Endothelial cell of umbilical vein (primary cell): ENCODE measurements around the gene MYH10. TPM values are rescaled to one million over a fixed set of nuclear protein-coding genes. Genes with fewer than 3 reads are reported as not detected.

Experiments used
- BruUV-seq: library from RNA; stranded (reverse); fragments of 400-500 nt; replicated peaks from 2 replicates; lab custom pipeline; 2021; lab: Mats Ljungman, UMichigan
- CTCF ChIA-PET: fragments of 300-600, 350-600 bp; sonication (Branson Sonifier 250); formaldehyde crosslinking; loops from one replicate; lab custom pipeline; 2021; ENCODE audit warnings: antibody characterized with exemption, inconsistent platforms; lab: Charles Lee
- POLR2A ChIA-PET: fragments of 300-600, 350-600 bp; sonication (Branson Sonifier 250); formaldehyde crosslinking; loops from one replicate; lab custom pipeline; 2021; ENCODE audit warnings: antibody characterized with exemption, inconsistent platforms; lab: Charles Lee
- DNase-seq: peaks from one replicate; pipeline ENCODE4 v3.0.0-alpha.2; 2011; ENCODE audit warnings: low read depth, low spot score
- FAIRE-seq: peaks from 2 replicates; lab custom pipeline; 2011; peaks lifted over from hg19 to GRCh38; lab: Jason Lieb, UNC
- H2AFZ ChIP-seq: 2 replicates; pipeline ENCODE4 v1.6.0; 2012; ENCODE audit warnings: low read depth, low read length, control low read depth, inconsistent platforms
- H3K27ac ChIP-seq: 2 replicates; pipeline ENCODE4 v1.5.1; 2011; ENCODE audit warnings: low read depth, mild to moderate bottlenecking, control low read depth, low read length, moderate library complexity; ENCODE audit not compliant: insufficient read depth
- H3K27me3 ChIP-seq, 2 experiments: 2 replicates each; pipeline versions ENCODE4 v1.6.0 to v1.6.1; 2011; ENCODE audit warnings: low read length in 2 of 2, mixed read lengths in 1 of 2; ENCODE audit not compliant: control insufficient read depth in 2 of 2, insufficient read depth in 2 of 2
- H3K36me3 ChIP-seq, 2 experiments: 2 replicates in 1 of 2; 3 replicates in 1 of 2; pipeline ENCODE4 v1.5.1; 2011; ENCODE audit warnings: low read length in 2 of 2, mild to moderate bottlenecking in 1 of 2, moderate library complexity in 1 of 2; ENCODE audit not compliant: control insufficient read depth in 2 of 2, insufficient read depth in 2 of 2; ENCODE audit errors: extremely low read depth in 1 of 2
- H3K4me1 ChIP-seq: 3 replicates; pipeline ENCODE4 v1.5.1; 2011; ENCODE audit warnings: mild to moderate bottlenecking, low read length; ENCODE audit not compliant: control insufficient read depth, insufficient read depth; ENCODE audit errors: extremely low read depth
- H3K4me2 ChIP-seq: 2 replicates; pipeline ENCODE4 v1.6.1; 2011; ENCODE audit warnings: low read length, control low read depth, mixed read lengths; ENCODE audit not compliant: insufficient read depth
- H3K4me3 ChIP-seq, 3 experiments: fragments of 200-600 bp in 1 of 3; sonication (generic), shearing (Covaris generic) in 1 of 3; replicated peaks in 1 of 3; 2 replicates each; pipeline ENCODE4 v1.5.1; 2011 to 2016; ENCODE audit warnings: control low read depth in 3 of 3, low read length in 3 of 3, mild to moderate bottlenecking in 2 of 3, inconsistent platforms in 1 of 3, low read depth in 1 of 3, moderate library complexity in 1 of 3; ENCODE audit not compliant: insufficient read depth in 1 of 3
- H3K79me2 ChIP-seq: 2 replicates; pipeline ENCODE4 v1.6.0; 2012; ENCODE audit warnings: low read length, inconsistent platforms; ENCODE audit not compliant: control insufficient read depth, insufficient read depth
- H3K9ac ChIP-seq: replicated peaks from 2 replicates; pipeline ENCODE3; 2011; ENCODE audit warnings: low read length, control low read depth; ENCODE audit not compliant: insufficient read depth; ENCODE audit errors: extremely low read depth
- H3K9me1 ChIP-seq: replicated peaks from 3 replicates; pipeline ENCODE4 v1.6.0; 2011; ENCODE audit warnings: mild to moderate bottlenecking, low read length; ENCODE audit not compliant: control insufficient read depth, insufficient read depth; ENCODE audit errors: extremely low read depth
- H3K9me3 ChIP-seq: replicated peaks from 2 replicates; pipeline ENCODE4 v1.5.1; 2012; ENCODE audit warnings: low read length, inconsistent platforms; ENCODE audit not compliant: control insufficient read depth, insufficient read depth
- H4K20me1 ChIP-seq: replicated peaks from 2 replicates; pipeline ENCODE3; 2011; ENCODE audit warnings: mild to moderate bottlenecking, low read length; ENCODE audit not compliant: control insufficient read depth, insufficient read depth; ENCODE audit errors: extremely low read depth
- CTCF ChIP-seq, 2 donors: IDR thresholded peaks; 1 replicate in 1 of 2; 2 replicates in 1 of 2; pipeline ENCODE4 v1.5.1; 2011; ENCODE audit warnings: low read length in 2 of 2, mild to moderate bottlenecking in 2 of 2, moderate library complexity in 2 of 2, control low read depth in 1 of 2, inconsistent platforms in 1 of 2, low read depth in 1 of 2; ENCODE audit not compliant: insufficient read depth in 1 of 2; ENCODE audit errors: extremely low read depth in 1 of 2
- EZH2 ChIP-seq: IDR thresholded peaks from 2 replicates; pipeline ENCODE4 v1.6.1; 2012; ENCODE audit warnings: borderline replicate concordance, low read depth, mild to moderate bottlenecking, moderate library complexity, low read length, inconsistent platforms; ENCODE audit not compliant: severe bottlenecking
- FOS ChIP-seq: IDR thresholded peaks from 2 replicates; pipeline ENCODE4 v1.6.1; 2011; ENCODE audit warnings: mild to moderate bottlenecking, low read length, moderate library complexity, borderline replicate concordance; ENCODE audit not compliant: insufficient read depth
- GATA2 ChIP-seq: IDR thresholded peaks from 2 replicates; pipeline ENCODE4 v1.7.0; 2011; ENCODE audit warnings: low read depth, mild to moderate bottlenecking, moderate library complexity, mixed read lengths, low read length; ENCODE audit not compliant: insufficient read length, insufficient read depth
- JUN ChIP-seq: IDR thresholded peaks from 2 replicates; pipeline ENCODE4 v1.6.1; 2011; ENCODE audit warnings: borderline replicate concordance, low read depth; ENCODE audit not compliant: insufficient read length, insufficient read depth
- MAX ChIP-seq: IDR thresholded peaks from 2 replicates; pipeline ENCODE4 v1.6.1; 2011; ENCODE audit not compliant: insufficient read depth, insufficient read length
- MYC ChIP-seq: IDR thresholded peaks from one replicate; pipeline ENCODE4 v1.6.1; 2011; ENCODE audit warnings: mild to moderate bottlenecking, low read depth, low read length
- POLR2A ChIP-seq: IDR thresholded peaks from 2 replicates; pipeline ENCODE4 v1.6.1; 2012; ENCODE audit warnings: low read depth, mild to moderate bottlenecking, control low read depth, low read length
- POLR2AphosphoS5 ChIP-seq: IDR thresholded peaks from 2 replicates; pipeline ENCODE4 v1.6.1; 2012; ENCODE audit warnings: low read depth, mild to moderate bottlenecking, control low read depth, low read length, moderate library complexity; ENCODE audit not compliant: insufficient read depth
- dilution Hi-C: fragments of 300-500 bp; cut with MboI; formaldehyde crosslinking; loops from one replicate; pipeline ENCODE4 v1.15.0; 2019; ENCODE audit warnings: low sequenced_read_pairs; ENCODE audit not compliant: extremely low pct_ligation_motif_present
- intact Hi-C: fragments of 100-400 bp; cut with micrococcal nuclease; formaldehyde crosslinking; loops from one replicate; pipeline ENCODE4 v1.10.0; 2022
- polyA plus RNA-seq, 4 experiments: library from polyadenylated mRNA; depleted of rRNA in 3 of 4; stranded (reverse) in 3 of 4; unstranded in 1 of 4; fragments of >200 nt; gene quantifications; 2 replicates each; pipeline versions ENCODE4 v1.2.1 to v1.2.3, GENCODE V29; 2011 to 2012; ENCODE audit warnings: missing spikeins in 1 of 4
- total RNA-seq: library from RNA; stranded (reverse); gene quantifications from 2 replicates; pipeline ENCODE4 v1.2.3, GENCODE V29; 2021

MYH10 gene
- total and polyA plus RNA-seq, 2 donors (not counting 3 experiments of a cell fraction or from before 2014, with no cell fraction given) = 73.4 to 232 TPM

DNA sequence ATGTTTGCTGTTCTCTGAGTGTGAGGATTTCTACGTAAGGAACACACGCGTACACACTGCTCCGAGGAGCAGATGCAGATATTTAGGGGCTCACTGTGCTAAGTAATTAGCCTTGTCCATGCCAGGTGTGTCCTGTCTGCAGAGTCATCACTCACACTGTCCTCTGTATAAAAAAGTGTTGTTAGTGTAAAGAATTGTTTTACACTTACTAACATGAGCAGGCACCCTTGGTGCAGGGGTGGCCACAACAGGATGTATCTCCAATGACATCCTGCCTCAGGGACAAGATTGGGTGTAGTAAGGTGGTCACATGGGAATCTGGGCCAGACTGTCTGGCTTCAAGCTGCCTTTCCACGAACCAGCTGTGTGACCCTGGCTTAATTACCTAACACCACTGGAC is 130.9 kb downstream of the MYH10 start:
- Histone ChIP-seq H3K4me3 (no peak overlapping the region), H3K79me2 (no peaks in the 10 kb centered on the region), H4K20me1 (no peaks in the 10 kb centered on the region), H3K36me3 (peaks cover 18 to 62% of the 10 kb centered on the region in 2 experiments), H3K27ac (no peak overlapping the region), H3K4me1 (no peaks in the 10 kb centered on the region), H2AFZ (no peak overlapping the region), H3K9me1 (no peaks in the 10 kb centered on the region), H3K9me3 (no peaks in the 10 kb centered on the region), H3K4me2 (no peak overlapping the region), H3K27me3 (no peaks in the 10 kb centered on the region), H3K9ac (no peak overlapping the region)
- no peak for DNase-seq
- dilution Hi-C loops = no loop called here
- BruUV-seq = no TSS peak
- POLR2A ChIA-PET = interaction anchor here (0.5 kb wide), 1 partner anchor 44 kb away, joined by 5 read pairs; no protein-coding TSS in a partner anchor
- TF ChIP-seq EZH2 (no peak), CTCF (IDR thresholded peaks at IDR 0.05; ENCODE audit: extremely low read depth in 1 of 2, insufficient read depth in 1 of 2, low read depth in 1 of 2, low read length in 2 of 2) (no peak), POLR2AphosphoS5 (no peak), FOS (no peak), MYC (no peak), JUN (no peak), GATA2 (no peak), POLR2A (no peak), MAX (no peak)
- FAIRE-seq = no peak
- intact Hi-C loops = no loop called here
- CTCF ChIA-PET = interaction anchor here (0.8 kb wide), 1 partner anchor 14 kb away, joined by 3 read pairs; no protein-coding TSS in a partner anchor
